HL-60 (cell line): ENCODE results near the gene PIGZ.
A peak's percentile ranks its signal among the peaks of the same experiment; 100 is the strongest.

Experiments
- GABPA ChIP-seq: IDR thresholded peaks from 2 replicates; pipeline ENCODE4 v1.6.1; 2012; ENCODE audit warnings: low read depth
- POLR2AphosphoS5 ChIP-seq: IDR thresholded peaks from 2 replicates; pipeline ENCODE4 v1.6.1; 2012; ENCODE audit warnings: low read depth
- TF ChIP-seq, protein P1 (sequence below): IDR thresholded peaks from one replicate; pipeline ENCODE4 v1.5.1; 2011; ENCODE audit warnings: low read length, control low read depth, inconsistent platforms; ENCODE audit not compliant: insufficient read depth
- TF ChIP-seq, protein P2 (sequence below): IDR thresholded peaks from 2 replicates; pipeline ENCODE4 v1.6.1; 2012; ENCODE audit warnings: low read depth; ENCODE audit not compliant: insufficient replicate concordance

DNA sequence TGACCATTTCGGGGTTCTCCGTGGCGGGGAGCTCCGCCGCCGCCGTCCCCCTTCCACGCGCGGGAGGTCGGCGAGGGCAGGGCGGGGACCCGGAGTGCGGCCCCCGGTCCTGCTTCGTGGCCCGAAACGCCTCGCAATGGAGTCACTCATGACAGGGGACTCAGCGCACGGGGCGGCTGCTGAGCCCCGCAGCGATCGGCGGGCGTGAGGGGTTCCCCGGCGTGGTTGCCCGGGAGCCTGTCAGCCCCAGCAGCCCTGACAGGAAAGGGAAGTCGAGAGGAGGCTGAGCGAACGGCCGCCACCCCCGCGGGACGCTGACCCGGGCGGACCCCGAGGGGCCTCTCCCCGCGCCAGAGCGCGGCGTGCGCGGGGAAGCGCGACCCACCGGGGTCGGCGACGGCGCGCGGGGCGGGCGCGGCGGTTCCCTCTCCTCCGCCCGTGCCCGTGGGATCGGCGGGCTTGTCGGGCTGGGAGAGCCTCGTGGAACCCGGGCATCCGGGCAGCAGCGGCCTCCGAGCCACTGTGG, 564 bp upstream of the PIGZ start:
- TF ChIP-seq, protein P1, sequence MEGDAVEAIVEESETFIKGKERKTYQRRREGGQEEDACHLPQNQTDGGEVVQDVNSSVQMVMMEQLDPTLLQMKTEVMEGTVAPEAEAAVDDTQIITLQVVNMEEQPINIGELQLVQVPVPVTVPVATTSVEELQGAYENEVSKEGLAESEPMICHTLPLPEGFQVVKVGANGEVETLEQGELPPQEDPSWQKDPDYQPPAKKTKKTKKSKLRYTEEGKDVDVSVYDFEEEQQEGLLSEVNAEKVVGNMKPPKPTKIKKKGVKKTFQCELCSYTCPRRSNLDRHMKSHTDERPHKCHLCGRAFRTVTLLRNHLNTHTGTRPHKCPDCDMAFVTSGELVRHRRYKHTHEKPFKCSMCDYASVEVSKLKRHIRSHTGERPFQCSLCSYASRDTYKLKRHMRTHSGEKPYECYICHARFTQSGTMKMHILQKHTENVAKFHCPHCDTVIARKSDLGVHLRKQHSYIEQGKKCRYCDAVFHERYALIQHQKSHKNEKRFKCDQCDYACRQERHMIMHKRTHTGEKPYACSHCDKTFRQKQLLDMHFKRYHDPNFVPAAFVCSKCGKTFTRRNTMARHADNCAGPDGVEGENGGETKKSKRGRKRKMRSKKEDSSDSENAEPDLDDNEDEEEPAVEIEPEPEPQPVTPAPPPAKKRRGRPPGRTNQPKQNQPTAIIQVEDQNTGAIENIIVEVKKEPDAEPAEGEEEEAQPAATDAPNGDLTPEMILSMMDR = no peak
- TF ChIP-seq POLR2AphosphoS5 (peak; percentile 57; the same call in 1 of the 2 replicates), GABPA (peak; percentile 19; the same call in 1 of the 2 replicates)
- TF ChIP-seq, protein P2, sequence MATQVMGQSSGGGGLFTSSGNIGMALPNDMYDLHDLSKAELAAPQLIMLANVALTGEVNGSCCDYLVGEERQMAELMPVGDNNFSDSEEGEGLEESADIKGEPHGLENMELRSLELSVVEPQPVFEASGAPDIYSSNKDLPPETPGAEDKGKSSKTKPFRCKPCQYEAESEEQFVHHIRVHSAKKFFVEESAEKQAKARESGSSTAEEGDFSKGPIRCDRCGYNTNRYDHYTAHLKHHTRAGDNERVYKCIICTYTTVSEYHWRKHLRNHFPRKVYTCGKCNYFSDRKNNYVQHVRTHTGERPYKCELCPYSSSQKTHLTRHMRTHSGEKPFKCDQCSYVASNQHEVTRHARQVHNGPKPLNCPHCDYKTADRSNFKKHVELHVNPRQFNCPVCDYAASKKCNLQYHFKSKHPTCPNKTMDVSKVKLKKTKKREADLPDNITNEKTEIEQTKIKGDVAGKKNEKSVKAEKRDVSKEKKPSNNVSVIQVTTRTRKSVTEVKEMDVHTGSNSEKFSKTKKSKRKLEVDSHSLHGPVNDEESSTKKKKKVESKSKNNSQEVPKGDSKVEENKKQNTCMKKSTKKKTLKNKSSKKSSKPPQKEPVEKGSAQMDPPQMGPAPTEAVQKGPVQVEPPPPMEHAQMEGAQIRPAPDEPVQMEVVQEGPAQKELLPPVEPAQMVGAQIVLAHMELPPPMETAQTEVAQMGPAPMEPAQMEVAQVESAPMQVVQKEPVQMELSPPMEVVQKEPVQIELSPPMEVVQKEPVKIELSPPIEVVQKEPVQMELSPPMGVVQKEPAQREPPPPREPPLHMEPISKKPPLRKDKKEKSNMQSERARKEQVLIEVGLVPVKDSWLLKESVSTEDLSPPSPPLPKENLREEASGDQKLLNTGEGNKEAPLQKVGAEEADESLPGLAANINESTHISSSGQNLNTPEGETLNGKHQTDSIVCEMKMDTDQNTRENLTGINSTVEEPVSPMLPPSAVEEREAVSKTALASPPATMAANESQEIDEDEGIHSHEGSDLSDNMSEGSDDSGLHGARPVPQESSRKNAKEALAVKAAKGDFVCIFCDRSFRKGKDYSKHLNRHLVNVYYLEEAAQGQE = no peak
